ENCODE data around the gene CNN1. TPM values are rescaled to one million over a fixed set of nuclear protein-coding genes. Genes with fewer than 3 reads are reported as not detected.

Gene CNN1
- total and polyA plus RNA-seq, 2 of the 4 experiments (the other 2 are of a cell fraction): 102 to 196 TPM

DNA sequence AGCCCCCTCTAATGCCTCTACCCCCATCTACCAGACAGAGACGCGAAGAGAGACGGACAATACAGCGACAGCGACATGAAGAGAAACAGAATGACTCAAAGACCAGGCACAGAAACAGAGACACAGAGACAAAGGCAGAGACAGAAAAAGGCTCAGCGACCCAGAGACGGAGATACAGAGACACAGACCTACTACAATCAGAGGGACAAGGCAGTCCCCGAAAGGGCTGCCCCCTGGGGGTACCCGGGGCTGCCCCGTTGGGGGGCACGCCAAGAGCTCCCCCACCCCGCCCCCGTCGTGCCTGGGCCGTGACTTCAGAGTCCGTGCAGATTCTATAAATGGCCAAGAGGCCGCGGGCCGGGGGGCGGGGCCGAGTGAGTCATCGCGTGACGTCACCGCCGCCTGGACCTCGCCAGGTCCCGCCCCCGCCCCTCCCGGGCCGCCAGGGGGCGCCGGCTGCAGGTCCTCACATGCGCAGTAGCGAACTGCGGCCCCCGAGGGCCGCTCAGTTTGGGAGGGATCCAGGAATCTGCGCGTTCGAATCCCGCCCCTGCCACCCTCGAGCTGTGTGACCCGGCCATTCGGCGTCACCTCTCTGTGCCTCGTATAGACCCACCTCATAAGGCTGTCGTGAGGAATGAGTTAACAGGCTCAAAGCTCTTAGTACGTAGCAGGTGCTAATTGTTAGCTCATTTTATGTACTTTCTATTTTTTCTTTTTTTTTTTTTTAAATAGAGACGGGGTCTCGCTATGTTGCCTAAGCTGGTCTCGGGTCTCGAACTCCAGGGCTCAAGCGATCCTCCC, 2.7 kb upstream of the CNN1 start (continued):
- TF ChIP-seq RCOR1 (IDR thresholded peaks at IDR 0.05; ENCODE audit: insufficient replicate concordance, low read length): peak; percentile 91

DNA sequence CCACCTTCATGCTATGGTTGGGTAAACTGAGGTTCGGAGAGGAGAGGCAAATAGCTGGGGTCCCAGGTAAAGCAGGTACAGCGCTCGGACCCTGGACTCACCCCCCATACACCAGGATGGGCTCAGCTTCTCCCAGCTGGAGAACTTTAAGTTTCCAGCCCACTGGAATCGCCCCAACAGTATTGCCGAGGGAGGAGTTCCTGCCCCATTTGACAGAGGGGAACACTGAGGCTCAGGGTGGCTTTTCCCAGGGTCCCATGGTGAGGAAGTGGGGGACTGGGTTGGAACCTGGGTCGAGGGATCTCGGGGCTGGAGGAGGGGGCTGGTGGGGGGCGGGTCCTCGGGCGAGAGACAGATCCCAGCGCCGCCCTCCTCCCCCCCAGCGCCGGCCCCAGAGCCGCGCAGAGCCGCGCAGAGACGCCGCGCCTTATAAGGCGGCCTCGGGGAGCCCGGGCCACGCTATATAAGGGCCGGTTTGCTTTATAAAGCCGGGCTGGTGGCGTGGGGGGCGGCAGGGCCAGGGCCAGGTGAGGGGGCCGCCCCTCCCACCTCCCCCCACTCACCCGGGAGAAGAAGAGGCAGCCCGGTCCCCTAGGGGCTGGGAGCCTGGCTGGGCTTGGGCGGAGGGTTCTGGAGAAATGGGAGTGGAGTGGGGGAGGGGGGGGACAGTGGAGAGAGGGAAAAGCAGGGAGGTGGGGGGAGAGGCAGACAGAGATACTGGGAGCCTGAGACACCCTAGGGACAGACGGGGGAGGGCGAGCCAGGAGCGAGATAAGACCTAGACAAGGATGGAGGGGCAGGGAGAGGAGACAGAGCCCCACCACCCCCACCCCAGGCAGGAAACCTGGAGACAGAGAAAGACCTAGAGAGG, 1.1 kb downstream of the CNN1 start:
- peak overlapping the region; percentile 63 for H2BK20ac ChIP-seq (ENCODE audit: low read depth, low read length)
- H3K14ac ChIP-seq (replicated peaks; ENCODE audit: low read depth, low read length): peak overlapping the region; percentile 94
- peaks cover 7 to 31% of the 10 kb centered on the region in 2 experiments for H3K79me1 ChIP-seq (ENCODE audit: low read depth in 1 of 2, low read length in 2 of 2)
- H2AK9ac ChIP-seq (replicated peaks; ENCODE audit: low read depth, low read length, poor library complexity): peak overlapping the region; percentile 98
- ATAC-seq (ENCODE audit: low read depth) (peak; percentile 68), DNase-seq (peak; percentile 22)
- H4K5ac ChIP-seq (ENCODE audit: low read depth, low read length): peak overlapping the region; percentile 94
- WGBS, 2 experiments (ENCODE audit: extremely low coverage in 2 of 2, insufficient read length in 1 of 2): 0% methylated on average over 1 of the region's 36 CpGs; no CpG with 5 or more reads in 1 of the 2 experiments
- TF ChIP-seq MAZ (IDR thresholded peaks at IDR 0.05; ENCODE audit: borderline replicate concordance, low read depth, low read length): peak; percentile 23; the same call in 1 of the 2 replicates
- no peak for TF ChIP-seq RCOR1 (IDR thresholded peaks at IDR 0.05; ENCODE audit: insufficient replicate concordance, low read length)
- no peak for TF ChIP-seq MAFK (IDR thresholded peaks at IDR 0.05; ENCODE audit: low read depth, low read length)
- TF ChIP-seq FOS (IDR thresholded peaks at IDR 0.05; ENCODE audit: low read depth, low read length): no peak
- no peak for TF ChIP-seq BHLHE40 (IDR thresholded peaks at IDR 0.05; ENCODE audit: low read depth, low read length)
- TF ChIP-seq POLR2A (IDR thresholded peaks at IDR 0.05; ENCODE audit: low read depth, low read length): no peak; the same call in 1 of the 2 replicates
- no peak for TF ChIP-seq CHD1 (IDR thresholded peaks at IDR 0.05; ENCODE audit: low read depth, low read length)
- ChIA-PET POLR2A (ENCODE audit: unreplicated experiment) (no interaction called here), CTCF (no interaction called here)
- dilution Hi-C loops (cut with HindIII; ENCODE audit: low sequenced_read_pairs, unreplicated experiment): no loop called here
- H3K27ac ChIP-seq (ENCODE audit: insufficient read depth, low read length): peak overlapping the region; percentile 91
- peak overlapping the region; percentile 92 for H3K23ac ChIP-seq (ENCODE audit: low read depth, low read length)
- H3K4me3 ChIP-seq (ENCODE audit: insufficient read depth, low read depth, low read length): peak overlapping the region; percentile 65
- H3K27me3 ChIP-seq (ENCODE audit: control insufficient read depth, insufficient read depth, low read length): no peaks in the 10 kb centered on the region
- H4K20me1 ChIP-seq (ENCODE audit: insufficient read depth, low read length): no peaks in the 10 kb centered on the region
- peaks cover 9% of the 10 kb centered on the region for H3K36me3 ChIP-seq (ENCODE audit: control insufficient read depth, insufficient read depth, low read length)
- H3K9ac ChIP-seq (ENCODE audit: low read depth, low read length): peak overlapping the region; percentile 93
- peak overlapping the region; percentile 99 for H2AK5ac ChIP-seq (ENCODE audit: low read depth, low read length)
- peak overlapping the region; percentile 84 for H3K18ac ChIP-seq (ENCODE audit: low read depth, low read length)
- no TSS peak for BruUV-seq (replicated peaks)
- in situ Hi-C loops (cut with MboI; ENCODE audit: low sequenced_read_pairs): no loop called here
- H2BK5ac ChIP-seq (ENCODE audit: low read depth, low read length, poor library complexity, severe bottlenecking): peak overlapping the region; percentile 85
- peak overlapping the region; percentile 89 to 99 for H4K8ac ChIP-seq (ENCODE audit: low read depth in 2 of 2, low read length in 2 of 2)
- H3K56ac ChIP-seq (ENCODE audit: extremely low read depth, insufficient read depth, low read length): peak overlapping the region; percentile 92
- H3K4me1 ChIP-seq (ENCODE audit: control insufficient read depth, insufficient read depth, low read length): peaks cover 21% of the 10 kb centered on the region
- no peaks in the 10 kb centered on the region for H3K9me3 ChIP-seq (ENCODE audit: control insufficient read depth, insufficient read depth, low read length)
- H3K4ac ChIP-seq (ENCODE audit: low read depth, low read length): peak overlapping the region; percentile 97
- peak overlapping the region; percentile 96 for H4K91ac ChIP-seq (ENCODE audit: insufficient read depth, low read depth, low read length)
- H2AFZ ChIP-seq (replicated peaks; ENCODE audit: low read length, poor library complexity): peak overlapping the region; percentile 91
- H3K9me1 ChIP-seq (ENCODE audit: insufficient read depth, low read length): peaks cover 17% of the 10 kb centered on the region
- peak overlapping the region; percentile 87 for H3K4me2 ChIP-seq (ENCODE audit: low read depth, low read length)
- H2BK15ac ChIP-seq (ENCODE audit: low read depth, low read length): peak overlapping the region; percentile 99; the same call in 2 of the 3 replicates
- peak overlapping the region; percentile 87 for H2BK120ac ChIP-seq (ENCODE audit: low read depth, low read length)
- intact Hi-C loops (cut with micrococcal nuclease): loop anchor here (2.0 kb wide), 1 partner anchor 19 kb away; the partner anchor contains the start of gene ELOF1

Data from IMR-90 (cell line).